ENCODE results near the gene PIK3AP1. TPM values are rescaled to one million over a fixed set of nuclear protein-coding genes. Genes with fewer than 3 reads are reported as not detected.
"Not testable (repeated sequence)": the region's sequence is repeated elsewhere in the genome, so short reads cannot be mapped to it uniquely, and the experiment has no call there.

Gene PIK3AP1
- total RNA-seq, 1 donor = not detected

DNA sequence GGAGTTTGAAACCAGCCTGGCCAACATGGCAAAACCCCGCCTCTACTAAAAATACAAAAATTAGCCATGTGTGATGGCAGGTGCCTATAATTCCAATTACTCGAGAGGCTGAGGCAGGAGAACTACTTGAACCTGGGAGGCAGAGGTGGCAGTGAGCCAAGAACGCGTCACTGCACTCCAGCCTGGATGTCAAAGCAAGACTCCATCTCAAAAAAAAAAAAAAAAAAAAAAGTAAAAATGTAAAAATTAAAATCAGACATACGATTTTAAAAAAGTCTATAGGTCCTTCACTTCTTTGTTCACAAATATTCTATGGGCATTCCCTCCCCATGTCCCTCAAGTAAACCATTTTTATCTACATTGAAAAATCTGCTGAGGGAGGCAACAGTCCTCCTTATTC, 171.7 kb downstream of the PIK3AP1 start:
- H3K4me3 ChIP-seq (ENCODE audit: low read depth, low read length) = no peak overlapping the region
- no peak for DNase-seq (ENCODE audit: low read depth)
- TF ChIP-seq, protein P1, sequence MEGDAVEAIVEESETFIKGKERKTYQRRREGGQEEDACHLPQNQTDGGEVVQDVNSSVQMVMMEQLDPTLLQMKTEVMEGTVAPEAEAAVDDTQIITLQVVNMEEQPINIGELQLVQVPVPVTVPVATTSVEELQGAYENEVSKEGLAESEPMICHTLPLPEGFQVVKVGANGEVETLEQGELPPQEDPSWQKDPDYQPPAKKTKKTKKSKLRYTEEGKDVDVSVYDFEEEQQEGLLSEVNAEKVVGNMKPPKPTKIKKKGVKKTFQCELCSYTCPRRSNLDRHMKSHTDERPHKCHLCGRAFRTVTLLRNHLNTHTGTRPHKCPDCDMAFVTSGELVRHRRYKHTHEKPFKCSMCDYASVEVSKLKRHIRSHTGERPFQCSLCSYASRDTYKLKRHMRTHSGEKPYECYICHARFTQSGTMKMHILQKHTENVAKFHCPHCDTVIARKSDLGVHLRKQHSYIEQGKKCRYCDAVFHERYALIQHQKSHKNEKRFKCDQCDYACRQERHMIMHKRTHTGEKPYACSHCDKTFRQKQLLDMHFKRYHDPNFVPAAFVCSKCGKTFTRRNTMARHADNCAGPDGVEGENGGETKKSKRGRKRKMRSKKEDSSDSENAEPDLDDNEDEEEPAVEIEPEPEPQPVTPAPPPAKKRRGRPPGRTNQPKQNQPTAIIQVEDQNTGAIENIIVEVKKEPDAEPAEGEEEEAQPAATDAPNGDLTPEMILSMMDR (IDR thresholded peaks at IDR 0.05; ENCODE audit: insufficient read depth, low read length) = no peak

DNA sequence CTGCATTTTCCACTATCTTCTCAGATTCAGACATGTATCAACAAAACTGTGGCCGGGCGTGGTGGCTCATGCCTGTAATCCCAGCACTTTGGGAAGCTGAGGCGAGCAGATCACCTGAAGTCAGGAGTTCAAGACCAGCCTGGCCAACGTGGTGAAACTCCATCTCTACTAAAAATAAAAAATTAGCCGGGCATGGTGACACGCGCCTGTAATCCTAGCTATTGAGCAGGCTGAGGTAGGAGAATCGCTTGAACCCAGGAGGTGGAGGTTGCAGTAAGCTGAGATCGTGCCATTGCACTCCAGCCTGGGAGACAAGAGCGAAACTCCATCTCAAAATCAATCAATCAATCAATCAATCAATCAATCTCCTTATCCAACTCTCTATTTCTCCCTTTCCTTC, 174.8 kb downstream of the PIK3AP1 start:
- not testable (repeated sequence) for H3K4me3 ChIP-seq (ENCODE audit: low read depth, low read length); DNase-seq (ENCODE audit: low read depth)

Small RNA genes lying within 50 kb of the gene (small RNA-seq; reads per million reads assigned to genes)
- gene RNA5SP324 (not detected), gene RNU6-1274P (not detected)

Other genes starting within 250 kb of the PIK3AP1 start
- under 0.01 TPM in 2 replicates for gene TLL2, start 206.6 kb downstream of the PIK3AP1 start, total RNA-seq (ENCODE audit: low replicate concordance)
- 73.8 and 120 TPM in 2 replicates for gene TM9SF3, start 133.5 kb downstream of the PIK3AP1 start, total RNA-seq (ENCODE audit: low replicate concordance)
- gene LCOR, start 111.8 kb upstream of the PIK3AP1 start, total RNA-seq (ENCODE audit: low replicate concordance) = 29.9 and 32.2 TPM in 2 replicates

Measured in fibroblast of the aortic adventitia (primary cell).